HG03095 (cell line): Measurements from ENCODE around the gene E2F4.

ENCODE experiments used
- ATAC-seq: cut with Tn5 transposase; IDR thresholded peaks from one replicate; pipeline ENCODE4 v1.9.1; 2021; ENCODE audit warnings: moderate library complexity; ENCODE audit not compliant: unreplicated experiment

The E2F4 gene

DNA sequence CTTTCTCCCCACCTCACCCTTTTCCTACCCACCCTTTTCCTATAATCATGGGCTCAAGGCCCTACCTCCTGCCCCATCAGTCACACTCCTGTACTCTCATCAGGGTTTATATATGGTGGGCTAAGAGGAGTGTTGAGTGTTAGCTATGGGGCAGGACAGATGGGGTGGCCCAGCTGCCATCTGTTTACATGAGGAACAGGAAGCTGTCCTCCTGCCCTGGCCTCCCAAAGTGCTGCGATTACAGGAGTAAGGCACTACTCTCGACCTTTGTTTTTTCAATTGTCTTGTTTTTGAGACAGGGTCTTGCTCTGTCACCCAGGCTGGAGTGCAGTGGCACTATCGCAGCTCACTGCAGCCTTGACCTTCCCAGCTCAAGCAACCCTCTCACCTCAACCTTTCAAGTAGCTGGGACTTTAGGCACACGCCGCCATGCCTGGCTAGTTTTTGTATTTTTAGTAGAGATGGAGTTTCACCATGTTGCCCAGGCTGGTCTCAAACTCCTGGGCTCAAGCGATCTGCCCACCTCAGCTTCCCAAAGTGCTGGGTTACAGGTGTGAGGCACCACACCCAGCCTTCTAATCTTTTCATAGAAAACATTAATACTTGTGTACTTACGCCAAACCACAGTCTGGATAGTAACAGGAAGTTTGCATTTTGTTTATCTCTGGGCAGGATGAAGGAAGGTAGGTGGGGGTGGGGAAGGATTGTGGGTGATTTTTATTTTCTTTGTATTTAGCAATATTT is 33.9 kb upstream of the E2F4 start:
- no peak for ATAC-seq

DNA sequence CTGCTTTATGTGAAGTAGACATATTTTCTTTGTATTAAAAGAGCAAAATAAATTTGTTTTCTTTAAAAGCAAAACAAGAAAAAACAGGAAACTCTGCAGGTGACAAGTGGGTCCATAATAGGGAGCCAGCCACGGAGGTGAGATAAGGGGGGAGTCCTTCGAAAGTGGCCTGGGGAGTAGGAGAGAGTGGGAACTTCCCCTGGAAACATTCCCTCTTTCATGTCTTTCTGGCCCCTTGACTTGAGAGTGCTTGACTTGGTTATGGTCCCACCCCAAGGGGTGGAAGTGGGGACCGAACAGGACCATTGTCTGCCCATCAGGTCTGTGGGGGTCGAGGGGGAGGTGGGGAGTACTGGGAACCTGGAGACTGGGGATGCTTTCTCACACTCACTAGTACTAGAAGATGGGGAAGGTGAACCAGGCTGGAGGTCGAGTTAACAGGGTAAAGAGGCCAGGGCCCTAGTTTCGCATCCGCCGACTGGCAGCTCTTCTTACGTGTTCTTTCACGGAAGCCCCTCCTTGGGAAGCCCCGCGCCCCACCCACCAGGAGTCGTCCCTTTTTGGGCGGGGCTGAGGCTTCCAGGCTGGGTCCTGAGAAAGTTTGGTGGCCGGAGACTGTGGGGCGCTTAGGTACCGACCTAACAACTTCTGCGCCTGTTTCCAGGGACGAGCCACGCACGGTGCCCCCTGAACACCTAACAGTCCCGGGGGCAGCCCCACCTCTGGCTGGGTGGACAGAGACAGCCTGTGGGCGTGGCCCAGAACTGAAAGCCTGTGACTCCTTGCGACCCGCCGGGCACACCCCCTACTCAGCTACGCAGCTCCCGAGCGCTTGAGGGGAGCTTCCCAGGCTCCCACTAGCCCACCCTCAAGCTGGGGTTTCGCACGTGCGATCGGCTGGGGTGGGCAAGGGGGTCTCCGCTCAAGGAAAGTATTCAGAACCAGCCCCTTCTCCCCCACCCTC is 33.0 kb upstream of the E2F4 start:
- peak; percentile 40 for ATAC-seq

DNA sequence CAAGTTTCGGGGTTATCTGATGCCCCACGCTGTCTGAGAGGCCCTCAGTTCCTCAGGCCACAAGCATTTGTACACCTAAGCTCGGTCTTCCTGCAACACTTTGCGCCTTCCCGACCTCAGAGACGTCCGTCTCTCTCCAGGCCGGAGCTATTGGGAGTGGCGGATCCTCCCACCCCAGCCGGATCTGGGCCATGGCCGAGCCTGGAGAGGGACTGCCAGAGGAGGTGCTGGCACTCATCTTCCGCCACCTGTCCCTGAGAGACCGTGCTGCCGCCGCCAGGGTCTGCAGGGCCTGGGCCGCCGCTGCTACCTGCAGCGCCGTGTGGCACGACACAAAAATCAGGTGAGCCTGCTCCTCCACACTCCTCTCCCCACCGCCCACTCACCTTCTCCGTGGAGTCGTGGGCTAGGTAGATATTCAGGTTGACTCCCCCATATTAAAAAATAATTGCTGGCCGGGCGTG is 30.3 kb upstream of the E2F4 start:
- ATAC-seq = no peak

DNA sequence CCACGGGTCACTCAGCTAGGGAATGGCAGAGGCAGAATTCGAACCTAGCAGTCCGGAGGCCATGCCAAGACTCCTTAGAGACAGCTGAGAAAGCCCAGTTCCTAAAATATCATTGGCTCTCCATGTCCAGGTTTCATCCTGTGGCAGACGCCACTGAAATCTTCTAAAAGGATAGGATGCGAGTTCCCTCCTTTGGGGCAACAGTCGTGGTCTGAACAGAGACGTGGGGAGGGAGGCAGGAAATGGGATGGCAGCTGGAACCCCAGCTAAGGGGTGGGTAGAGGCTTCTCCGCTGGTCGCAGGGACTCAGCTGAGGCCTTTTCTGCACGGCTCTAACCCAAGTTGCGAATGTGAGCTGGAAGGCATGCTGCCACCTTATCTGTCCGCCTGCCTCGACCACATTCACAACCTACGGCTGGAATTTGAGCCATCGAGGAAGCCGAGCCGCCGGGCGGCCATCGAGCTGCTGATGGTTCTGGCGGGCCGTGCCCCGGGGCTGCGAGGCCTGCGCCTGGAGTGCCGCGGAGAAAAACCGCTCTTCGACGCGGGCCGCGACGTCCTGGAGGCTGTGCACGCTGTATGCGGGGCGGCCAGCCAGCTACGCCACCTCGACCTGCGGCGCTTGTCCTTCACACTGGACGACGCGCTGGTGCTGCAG is 29.3 kb upstream of the E2F4 start:
- no peak for ATAC-seq

DNA sequence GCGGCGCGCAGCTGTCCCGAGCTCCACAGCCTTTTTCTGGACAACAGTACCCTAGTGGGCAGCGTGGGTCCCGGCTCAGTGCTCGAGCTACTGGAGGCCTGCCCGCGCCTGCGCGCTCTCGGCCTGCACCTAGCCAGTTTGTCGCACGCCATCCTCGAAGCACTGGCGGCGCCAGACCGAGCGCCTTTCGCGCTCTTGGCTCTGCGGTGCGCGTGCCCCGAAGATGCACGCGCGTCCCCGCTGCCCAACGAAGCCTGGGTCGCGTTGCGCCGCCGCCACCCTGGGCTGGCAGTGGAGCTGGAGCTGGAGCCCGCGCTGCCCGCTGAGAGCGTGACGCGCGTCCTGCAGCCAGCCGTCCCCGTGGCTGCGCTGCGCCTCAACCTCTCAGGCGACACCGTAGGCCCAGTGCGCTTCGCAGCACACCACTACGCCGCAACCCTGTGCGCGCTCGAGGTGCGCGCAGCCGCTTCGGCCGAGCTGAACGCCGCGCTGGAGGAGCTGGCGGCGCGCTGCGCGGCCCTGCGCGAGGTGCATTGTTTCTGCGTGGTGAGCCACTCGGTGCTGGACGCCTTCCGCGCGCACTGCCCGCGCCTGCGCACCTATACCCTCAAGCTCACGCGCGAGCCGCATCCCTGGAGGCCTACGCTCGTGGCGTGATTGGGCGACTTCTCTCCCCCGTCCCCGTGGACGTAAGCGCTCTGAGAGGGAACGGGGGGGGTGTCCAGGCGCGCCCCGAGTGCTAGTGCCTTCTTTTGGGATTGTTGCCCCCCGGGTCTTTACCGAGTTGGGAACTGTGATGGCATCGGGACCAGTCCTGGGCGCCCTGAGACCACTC is 28.6 kb upstream of the E2F4 start:
- ATAC-seq = no peak

DNA sequence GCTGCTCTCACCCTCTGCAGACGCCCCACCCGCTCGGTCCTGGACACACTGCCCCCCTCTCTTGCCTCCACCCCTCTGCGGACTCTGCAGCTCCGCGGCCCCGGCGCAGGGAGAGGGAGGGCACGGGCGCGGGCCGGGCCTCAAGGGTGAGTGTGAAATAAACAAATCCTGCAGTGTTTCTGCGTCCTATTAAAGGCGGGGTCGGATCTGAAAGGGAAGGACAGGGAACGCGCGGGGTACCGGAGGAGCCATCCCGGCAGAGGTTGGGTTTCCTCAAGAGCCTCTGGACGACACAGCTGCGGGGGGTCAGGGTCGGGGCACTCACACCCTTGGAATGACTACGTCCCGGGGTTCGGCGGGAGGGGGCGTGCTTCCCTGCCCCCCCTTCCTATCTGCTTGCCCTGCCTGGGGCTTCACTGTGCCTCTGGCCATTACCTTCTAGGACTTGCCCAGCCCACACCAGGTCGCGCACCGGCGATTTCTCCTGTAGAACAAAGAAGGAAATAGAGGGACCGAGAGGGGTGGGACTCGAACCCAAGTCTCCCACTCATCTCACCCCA is 27.9 kb upstream of the E2F4 start:
- no peak for ATAC-seq

DNA sequence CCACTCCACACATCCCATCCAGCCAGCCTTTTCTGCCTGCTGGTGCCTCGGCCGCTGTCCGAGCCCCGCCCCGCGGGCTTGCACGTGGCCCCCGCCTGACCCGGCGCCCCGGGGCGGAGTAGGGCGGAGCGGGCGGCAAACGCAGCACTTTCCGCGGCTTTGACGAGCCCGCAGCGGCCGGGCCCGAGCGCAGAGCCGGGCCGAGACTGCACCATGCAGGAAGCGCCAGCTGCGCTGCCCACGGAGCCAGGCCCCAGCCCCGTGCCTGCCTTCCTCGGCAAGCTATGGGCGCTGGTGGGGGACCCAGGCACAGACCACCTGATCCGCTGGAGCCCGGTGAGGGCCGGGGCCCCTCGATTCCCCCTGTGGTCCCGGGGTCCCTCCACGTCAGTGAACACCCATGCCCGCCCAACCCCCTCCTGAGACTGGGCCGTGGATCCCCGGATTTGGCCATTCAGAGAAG is 27.3 kb upstream of the E2F4 start, which contains the start of gene HSF4:
TSS of gene HSF4 (plus strand) at position 147 of the 463 bp plus-strand sequence. CDS start at position 214, 67 bp downstream.
- no peak for ATAC-seq

DNA sequence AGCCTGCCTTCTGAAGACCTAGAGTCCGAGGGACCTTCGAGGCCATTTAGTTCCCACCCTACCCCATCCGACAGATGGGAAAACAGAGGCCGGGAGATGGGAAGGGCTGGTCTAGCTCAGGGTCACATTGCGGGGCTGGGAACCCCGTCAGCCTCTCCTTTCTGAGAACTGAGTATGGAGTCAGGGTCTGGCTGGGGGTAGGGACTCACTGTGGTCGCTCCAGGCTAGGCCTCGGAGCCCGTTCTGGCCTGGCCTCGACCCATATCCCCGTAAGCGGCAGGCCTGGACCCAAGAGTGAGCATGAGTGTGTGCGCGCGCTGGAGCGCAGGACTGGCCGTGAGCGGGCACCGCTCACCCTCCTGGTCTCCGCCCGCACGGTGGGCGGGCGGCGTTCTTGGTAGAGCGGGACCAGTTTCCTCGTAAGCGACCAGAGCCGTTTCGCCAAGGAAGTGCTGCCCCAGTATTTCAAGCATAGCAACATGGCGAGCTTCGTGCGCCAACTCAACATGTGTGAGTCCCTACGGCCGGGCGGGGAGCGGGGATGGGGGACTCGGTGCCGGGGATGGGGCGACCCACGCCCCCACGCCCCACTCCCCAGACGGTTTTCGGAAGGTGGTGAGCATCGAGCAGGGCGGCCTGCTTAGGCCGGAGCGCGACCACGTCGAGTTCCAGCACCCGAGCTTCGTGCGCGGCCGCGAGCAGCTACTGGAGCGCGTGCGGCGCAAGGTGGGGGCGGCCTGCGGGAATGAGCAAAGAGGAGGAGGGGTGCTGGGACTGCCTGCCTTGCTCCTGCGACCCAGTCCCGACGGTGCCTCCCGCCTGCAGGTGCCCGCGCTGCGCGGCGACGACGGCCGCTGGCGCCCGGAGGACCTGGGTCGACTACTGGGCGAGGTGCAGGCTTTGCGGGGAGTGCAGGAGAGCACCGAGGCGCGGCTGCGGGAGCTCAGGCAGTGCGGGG is 26.6 kb upstream of the E2F4 start:
- ATAC-seq = no peak

DNA sequence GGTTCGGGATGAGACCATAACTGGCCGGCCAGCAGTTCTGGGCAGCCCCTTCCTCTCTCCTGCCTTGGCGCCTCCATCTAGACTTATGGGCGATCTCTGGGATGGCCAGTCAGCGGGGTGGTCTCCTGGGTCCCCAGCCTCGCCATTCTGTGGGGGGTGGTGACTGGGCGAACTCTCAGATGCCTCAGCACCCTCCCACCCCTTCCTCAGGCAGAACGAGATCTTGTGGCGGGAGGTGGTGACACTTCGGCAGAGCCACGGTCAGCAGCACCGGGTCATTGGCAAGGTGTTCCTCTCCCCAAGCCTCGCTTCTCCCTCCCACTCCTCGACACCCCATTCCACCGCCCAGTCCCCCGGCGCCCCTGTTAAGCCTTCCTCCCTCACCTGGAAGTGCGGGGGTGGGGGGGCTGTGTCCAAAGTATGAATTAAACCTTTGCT is 25.8 kb upstream of the E2F4 start:
- ATAC-seq = no peak

DNA sequence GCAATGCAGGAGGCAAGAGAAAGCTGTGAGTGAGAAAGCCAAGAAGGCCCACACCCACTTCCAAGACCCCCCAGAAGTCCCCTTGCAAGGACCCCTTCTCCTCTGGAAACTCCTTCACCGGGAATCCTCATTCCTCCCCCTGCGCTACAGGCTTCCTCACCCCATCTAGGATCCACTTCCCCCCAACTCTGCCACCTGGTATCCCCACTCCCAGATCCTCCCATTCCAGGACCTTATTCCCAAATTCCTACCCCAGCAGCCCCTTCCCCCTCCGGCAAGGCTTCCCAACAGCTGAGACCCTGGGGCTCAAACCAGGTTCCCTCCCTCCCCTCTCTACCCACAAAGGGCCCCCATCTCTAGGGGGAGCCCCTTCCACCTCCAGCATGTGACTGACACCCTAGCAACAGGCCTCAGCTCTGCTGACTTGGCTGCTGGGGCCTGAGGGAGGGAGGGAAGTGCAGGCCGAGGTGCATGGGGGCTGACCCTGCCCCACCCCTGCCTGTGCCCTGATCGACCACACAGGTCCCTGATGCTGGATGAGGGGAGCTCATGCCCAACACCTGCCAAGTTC is 25.3 kb upstream of the E2F4 start:
- ATAC-seq = no peak

DNA sequence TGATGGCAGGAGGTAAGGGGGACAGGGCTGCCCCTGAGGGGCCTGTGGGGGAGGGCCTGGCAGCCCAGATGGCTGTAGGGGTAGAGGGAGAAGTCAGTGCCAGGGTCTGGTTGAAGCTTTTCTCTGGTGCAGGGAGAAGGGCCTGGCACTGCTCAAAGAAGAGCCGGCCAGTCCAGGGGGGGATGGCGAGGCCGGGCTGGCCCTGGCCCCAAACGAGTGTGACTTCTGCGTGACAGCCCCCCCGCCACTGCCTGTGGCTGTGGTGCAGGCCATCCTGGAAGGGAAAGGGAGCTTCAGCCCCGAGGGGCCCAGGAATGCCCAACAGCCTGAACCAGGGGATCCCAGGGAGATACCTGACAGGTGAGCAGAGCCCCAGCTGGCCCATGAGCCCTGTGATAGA is 24.4 kb upstream of the E2F4 start:
- no peak for ATAC-seq

DNA sequence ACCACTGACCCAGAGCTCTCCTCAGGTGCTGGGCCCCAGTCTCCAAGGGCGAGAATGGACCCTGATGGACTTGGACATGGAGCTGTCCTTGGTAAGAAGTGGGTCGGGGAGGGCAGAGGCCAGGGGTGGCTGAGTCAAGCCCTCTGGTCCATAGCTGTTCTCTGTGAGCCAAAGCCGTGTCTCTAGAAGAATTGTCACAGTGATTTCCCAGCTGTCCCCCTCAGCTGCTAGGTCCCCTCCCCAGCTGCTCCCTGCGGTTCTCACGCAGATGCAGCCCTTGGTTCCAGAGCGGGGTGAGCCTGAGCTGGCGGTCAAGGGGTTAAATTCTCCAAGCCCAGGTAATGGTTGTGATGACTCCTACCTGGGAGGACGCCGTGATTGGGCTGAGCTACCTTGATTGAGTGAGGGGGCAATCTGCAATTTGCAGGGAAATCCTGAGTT is 22.9 kb upstream of the E2F4 start:
- no peak for ATAC-seq

DNA sequence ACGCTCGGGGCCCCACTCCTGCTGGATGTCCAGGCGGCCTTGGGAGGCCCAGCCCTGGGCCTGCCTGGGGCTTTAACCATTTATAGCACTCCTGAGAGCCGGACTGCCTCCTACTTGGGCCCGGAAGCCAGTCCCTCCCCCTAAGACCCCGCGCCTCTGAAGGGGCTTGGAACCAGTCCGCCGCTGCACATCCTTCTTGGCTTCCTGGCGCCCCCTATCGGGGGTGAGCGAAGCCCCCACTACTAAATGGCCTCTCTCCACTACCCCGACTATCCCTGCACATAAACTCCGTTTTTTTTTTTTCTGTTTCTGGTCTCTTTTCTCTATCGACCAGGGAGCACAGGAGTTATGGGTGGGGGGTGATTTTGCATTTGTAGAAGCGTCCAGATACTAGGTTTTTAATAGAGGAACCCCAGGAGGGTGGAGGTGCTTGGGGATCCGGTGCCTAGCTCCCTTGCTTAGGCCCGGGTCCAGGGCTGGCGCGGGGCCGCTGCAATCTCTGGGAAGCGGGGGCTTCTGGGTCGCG is 22.2 kb upstream of the E2F4 start:
- no peak for ATAC-seq

DNA sequence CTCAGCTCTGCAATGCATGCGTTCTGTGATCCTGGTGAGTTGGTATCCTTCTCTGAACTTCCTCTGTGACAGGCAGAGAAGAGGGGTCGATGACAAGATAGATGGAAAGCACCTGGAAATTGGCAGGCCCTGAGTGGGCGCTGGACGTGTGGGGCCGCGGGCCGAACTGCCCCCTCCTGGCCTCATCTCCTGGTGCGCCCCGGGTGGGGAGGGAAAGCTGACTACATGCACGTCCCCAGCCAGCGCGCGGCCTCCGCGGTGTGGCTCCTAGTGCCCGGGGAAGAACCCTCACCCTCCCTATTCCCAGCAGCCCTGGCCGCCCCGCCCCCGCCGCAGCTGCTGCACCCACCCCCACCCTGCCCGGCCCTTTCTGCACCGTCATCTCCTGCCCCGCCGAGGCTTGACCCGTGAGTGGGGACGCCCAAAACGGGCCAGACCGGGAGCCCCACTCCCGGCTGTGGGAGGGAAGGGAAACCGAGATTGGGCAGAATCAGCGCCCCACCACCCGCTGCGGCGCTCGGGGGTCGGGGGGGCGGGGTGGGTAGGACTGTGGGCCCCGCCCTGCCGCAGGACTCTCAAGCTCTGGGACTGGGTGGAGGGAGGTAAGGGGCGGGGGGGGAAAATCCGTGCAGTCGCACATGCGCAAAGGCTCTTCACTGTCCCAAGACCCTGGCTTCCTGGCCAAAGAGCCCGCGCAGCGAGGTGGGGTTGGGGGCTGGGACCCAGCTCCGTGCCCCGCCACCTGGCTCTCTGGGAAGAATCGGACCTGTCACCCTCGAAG is 21.6 kb upstream of the E2F4 start, which contains the start of gene NOL3:
TSS of gene NOL3 (plus strand) at position 371 of the 781 bp plus-strand sequence.
- ATAC-seq = peak; percentile 37

DNA sequence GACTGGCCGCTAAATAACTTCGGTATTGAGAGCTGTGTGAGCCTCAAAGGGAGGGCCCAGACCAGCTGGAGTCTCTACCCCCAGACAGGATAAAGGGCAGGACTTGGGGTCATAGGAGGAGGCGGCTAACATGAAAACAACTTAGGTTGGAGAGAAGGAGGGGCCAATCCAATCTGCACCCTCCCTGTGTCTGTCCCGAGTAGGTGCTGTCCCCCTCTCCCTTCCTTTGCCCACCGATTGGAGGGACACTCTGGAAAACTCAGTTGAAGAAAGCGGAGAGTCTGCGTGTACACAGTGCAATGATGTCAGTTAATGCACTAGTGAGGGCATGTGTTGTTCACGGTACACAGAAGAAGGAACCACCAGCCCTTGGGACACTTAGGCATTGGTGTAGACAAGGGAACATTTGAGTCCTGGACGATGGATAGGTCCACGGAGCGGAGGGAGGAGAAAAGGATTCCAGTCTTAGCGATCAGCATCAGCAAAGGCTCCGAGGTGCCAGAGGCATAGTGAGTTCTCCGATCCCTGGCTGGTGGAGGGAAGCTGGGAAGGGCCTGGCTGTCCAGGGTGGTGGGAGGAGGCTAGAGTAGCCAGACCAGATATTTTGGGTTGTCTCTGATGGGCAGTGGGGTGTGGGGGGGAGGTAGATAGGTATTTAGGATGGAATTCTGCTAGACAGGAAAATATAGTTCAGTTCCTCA is 20.9 kb upstream of the E2F4 start:
- no peak for ATAC-seq

DNA sequence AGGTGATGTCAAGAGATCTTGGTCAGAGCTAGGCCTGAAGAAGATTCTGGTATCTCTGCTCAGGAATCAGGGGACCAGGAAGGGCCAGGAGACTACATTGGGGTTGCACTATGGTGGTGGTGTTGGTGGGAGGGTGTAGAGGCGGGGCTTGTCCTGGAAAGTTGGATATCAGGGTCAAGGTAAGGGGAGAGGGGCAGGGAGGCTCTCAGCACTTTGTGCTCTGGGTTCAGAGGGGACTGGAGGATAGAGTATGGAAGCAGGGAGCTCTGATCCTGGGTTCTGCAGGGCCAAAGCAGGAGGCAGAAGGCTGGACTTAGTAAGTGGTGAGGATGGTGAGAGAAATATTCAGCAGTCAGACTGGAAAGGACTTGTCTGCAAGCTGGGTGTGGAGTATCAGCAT is 18.6 kb upstream of the E2F4 start:
- no peak for ATAC-seq
